NCI-H2081 (cell line): ENCODE measurements around the gene ICAM4.
"Not testable (repeated sequence)": the region's sequence is repeated elsewhere in the genome, so short reads cannot be mapped to it uniquely, and the experiment has no call there.

Source experiments
- DNase-seq, 2 experiments: peaks; one replicate each; lab custom pipeline; 2025; lab: John Stamatoyannopoulos, UW

ICAM4 gene

GRCh38 chr19:10269333-10270179 lies 17.2 kb upstream of the ICAM4 start:
- DNase-seq: peak; percentile 66 to 67

- DNase-seq: no peak
Measured at GRCh38 chr19:10270180-10270615, 16.6 kb upstream of the ICAM4 start.

DNA sequence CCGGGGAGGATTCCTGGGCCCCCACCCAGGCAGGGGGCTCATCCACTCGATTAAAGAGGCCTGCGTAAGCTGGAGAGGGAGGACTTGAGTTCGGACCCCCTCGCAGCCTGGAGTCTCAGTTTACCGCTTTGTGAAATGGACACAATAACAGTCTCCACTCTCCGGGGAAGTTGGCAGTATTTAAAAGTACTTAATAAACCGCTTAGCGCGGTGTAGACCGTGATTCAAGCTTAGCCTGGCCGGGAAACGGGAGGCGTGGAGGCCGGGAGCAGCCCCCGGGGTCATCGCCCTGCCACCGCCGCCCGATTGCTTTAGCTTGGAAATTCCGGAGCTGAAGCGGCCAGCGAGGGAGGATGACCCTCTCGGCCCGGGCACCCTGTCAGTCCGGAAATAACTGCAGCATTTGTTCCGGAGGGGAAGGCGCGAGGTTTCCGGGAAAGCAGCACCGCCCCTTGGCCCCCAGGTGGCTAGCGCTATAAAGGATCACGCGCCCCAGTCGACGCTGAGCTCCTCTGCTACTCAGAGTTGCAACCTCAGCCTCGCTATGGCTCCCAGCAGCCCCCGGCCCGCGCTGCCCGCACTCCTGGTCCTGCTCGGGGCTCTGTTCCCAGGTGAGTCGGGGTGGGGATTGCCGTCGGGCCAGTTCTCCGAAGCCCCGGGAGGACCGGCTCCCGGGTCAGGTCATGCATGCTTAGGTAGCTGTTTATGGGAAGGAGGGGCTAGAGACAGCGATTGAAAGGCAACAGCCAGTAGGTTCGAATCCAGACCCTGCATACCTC lies 15.9 kb upstream of the ICAM4 start, which contains the start of gene ICAM1:
Gene ICAM1 (plus strand): TSS at position 505 of the 779 bp plus-strand sequence. CDS start 40 bp downstream, at position 545.
- no peak for DNase-seq

- DNase-seq: no peak
Measured at GRCh38 chr19:10271543-10272086, 15.1 kb upstream of the ICAM4 start.

DNA sequence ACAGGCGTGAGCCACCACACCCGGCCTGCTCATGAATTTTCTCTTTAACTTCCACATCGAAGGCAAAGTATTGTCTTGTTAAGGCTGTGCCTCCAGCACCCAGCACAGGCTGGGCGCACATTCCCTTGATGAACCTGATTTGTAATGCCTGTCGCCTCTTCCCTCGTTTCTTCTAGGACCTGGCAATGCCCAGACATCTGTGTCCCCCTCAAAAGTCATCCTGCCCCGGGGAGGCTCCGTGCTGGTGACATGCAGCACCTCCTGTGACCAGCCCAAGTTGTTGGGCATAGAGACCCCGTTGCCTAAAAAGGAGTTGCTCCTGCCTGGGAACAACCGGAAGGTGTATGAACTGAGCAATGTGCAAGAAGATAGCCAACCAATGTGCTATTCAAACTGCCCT lies 12.2 kb upstream of the ICAM4 start:
- no peak for DNase-seq

DNA sequence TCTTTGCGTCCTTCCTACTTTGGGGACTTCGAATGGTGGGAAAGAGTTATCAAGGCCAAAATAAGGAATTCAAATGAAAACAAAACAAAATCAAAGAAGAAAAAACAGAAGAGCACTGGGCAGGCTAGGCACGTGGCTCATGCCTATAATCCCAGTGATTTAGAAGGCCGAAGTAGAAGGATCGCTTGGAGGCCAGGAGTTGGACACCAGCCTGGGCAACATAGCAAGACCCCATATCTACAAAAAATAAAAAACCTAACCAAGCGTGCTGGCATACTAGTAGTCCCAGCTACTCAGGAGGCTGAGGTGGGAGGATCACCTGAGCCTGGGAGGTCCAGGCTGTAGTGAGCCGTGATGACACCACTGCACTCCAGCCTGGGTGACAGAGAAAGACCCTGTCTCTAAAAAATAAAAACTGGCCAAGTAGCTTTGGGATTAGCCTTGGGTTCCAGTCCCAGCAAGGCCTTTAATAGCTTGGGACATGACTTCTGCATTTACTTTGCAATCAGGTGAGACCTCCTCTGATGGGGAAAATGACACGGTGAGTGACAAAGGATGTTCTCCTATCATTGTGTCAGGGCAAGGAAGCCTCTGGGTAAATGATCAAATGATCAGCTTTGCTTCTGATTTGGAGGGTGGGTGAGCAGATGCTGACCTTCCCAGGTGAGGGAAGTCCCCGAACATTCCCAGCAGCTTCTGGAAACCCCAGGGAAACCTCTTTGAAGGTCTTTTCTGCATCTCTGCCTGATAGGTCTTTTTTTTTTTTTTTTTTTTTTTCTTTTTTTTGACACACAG lies 8.8 kb upstream of the ICAM4 start:
- DNase-seq: no peak

- no peak for DNase-seq
Measured at GRCh38 chr19:10278935-10279334, 7.8 kb upstream of the ICAM4 start.

GRCh38 chr19:10279737-10280442 lies 6.9 kb upstream of the ICAM4 start:
- DNase-seq: no peak

- DNase-seq: not testable (repeated sequence)
Measured at GRCh38 chr19:10282043-10282442, 4.7 kb upstream of the ICAM4 start.

DNA sequence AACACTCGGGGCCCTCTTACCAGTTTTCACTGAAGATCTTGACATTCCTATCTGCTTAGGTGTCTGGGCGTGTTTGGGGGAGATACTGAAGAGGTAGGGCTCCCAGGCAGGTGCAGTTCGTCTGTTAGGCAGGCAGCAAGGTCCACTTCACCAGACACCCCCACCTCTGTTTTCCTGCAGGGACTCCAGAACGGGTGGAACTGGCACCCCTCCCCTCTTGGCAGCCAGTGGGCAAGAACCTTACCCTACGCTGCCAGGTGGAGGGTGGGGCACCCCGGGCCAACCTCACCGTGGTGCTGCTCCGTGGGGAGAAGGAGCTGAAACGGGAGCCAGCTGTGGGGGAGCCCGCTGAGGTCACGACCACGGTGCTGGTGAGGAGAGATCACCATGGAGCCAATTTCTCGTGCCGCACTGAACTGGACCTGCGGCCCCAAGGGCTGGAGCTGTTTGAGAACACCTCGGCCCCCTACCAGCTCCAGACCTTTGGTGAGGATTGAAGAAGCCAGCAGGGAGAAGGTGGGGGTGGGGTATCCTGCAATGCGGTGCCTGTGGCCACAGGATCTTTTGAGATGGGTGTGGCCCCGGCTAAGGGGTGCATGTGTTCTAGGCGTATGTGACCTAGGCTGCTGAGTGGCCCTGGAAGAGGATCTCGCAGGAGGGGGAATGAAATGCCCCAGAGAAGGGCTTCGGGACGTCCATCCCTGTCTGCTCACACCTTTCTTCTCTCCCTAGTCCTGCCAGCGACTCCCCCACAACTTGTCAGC lies 3.3 kb upstream of the ICAM4 start:
- DNase-seq: no peak

- no peak for DNase-seq
Measured at GRCh38 chr19:10284065-10284959, 2.4 kb upstream of the ICAM4 start.

GRCh38 chr19:10284960-10285278 lies 1.8 kb upstream of the ICAM4 start:
- no peak for DNase-seq

DNA sequence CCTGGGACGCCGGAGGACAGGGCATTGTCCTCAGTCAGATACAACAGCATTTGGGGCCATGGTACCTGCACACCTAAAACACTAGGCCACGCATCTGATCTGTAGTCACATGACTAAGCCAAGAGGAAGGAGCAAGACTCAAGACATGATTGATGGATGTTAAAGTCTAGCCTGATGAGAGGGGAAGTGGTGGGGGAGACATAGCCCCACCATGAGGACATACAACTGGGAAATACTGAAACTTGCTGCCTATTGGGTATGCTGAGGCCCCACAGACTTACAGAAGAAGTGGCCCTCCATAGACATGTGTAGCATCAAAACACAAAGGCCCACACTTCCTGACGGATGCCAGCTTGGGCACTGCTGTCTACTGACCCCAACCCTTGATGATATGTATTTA lies 1.4 kb upstream of the ICAM4 start:
- no peak for DNase-seq

DNA sequence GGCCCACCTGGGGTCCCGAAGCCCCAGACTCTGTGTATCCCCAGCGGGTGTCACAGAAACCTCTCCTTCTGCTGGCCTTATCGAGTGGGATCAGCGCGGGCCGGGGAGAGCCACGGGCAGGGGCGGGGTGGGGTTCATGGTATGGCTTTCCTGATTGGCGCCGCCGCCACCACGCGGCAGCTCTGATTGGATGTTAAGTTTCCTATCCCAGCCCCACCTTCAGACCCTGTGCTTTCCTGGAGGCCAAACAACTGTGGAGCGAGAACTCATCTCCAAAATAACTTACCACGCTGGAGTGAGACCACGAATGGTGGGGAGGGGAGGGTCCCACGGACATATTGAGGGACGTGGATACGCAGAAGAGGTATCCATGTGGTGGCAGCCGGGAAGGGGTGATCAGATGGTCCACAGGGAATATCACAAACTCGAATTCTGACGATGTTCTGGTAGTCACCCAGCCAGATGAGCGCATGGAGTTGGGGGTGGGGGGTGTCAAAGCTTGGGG lies 2.0 kb downstream of the ICAM4 start:
- DNase-seq: peak; percentile 33 to 48

GRCh38 chr19:10289167-10289835 lies 2.5 kb downstream of the ICAM4 start:
- DNase-seq: peak; percentile 60 to 69

DNA sequence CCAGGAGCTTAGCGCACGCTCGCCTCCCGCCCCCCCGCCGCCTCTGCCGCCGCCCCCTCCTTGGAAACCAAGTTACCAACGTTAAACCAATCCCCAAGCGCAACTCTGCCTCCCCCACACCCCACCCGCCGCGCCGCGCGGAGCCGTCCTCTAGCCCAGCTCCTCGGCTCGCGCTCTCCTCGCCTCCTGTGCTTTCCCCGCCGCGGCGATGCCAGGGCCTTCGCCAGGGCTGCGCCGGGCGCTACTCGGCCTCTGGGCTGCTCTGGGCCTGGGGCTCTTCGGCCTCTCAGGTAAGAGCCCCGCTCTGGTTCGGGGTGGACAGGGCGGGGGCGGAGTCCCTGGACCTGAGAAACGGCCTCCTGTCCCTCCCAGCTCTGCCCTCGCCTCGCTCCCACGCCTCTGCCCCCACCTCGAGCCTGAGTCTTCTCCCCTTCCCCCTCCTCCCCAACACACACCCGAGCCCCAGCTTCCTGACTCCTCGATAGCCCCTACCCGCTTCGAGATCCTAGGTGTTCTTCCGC lies 3.1 kb downstream of the ICAM4 start, which contains the start of gene ICAM5:
Gene ICAM5 (plus strand): TSS at position 117 of the 521 bp plus-strand sequence. CDS start 92 bp downstream, at position 209.
- peak; percentile 43 to 47 for DNase-seq

- no peak for DNase-seq
Measured at GRCh38 chr19:10290357-10290875, 3.7 kb downstream of the ICAM4 start.
